SKM-1 treated with dmso at 0.1 percent for 144 hours (cell line): Measurements from ENCODE around the gene FRRS1.

ENCODE experiments used
- DNase-seq: peaks from one replicate; lab custom pipeline; 2025; ENCODE audit not compliant: unreplicated experiment; lab: John Stamatoyannopoulos, UW

FRRS1 gene, protein sequence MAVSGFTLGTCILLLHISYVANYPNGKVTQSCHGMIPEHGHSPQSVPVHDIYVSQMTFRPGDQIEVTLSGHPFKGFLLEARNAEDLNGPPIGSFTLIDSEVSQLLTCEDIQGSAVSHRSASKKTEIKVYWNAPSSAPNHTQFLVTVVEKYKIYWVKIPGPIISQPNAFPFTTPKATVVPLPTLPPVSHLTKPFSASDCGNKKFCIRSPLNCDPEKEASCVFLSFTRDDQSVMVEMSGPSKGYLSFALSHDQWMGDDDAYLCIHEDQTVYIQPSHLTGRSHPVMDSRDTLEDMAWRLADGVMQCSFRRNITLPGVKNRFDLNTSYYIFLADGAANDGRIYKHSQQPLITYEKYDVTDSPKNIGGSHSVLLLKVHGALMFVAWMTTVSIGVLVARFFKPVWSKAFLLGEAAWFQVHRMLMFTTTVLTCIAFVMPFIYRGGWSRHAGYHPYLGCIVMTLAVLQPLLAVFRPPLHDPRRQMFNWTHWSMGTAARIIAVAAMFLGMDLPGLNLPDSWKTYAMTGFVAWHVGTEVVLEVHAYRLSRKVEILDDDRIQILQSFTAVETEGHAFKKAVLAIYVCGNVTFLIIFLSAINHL

GRCh38 chr1:99766378-99766800 is at the start of gene FRRS1:
Gene FRRS1 (minus strand): TSS chr1:99766635. CDS start chr1:99748768, 17,867 bp downstream.
- DNase-seq, result peak; percentile 81

DNA sequence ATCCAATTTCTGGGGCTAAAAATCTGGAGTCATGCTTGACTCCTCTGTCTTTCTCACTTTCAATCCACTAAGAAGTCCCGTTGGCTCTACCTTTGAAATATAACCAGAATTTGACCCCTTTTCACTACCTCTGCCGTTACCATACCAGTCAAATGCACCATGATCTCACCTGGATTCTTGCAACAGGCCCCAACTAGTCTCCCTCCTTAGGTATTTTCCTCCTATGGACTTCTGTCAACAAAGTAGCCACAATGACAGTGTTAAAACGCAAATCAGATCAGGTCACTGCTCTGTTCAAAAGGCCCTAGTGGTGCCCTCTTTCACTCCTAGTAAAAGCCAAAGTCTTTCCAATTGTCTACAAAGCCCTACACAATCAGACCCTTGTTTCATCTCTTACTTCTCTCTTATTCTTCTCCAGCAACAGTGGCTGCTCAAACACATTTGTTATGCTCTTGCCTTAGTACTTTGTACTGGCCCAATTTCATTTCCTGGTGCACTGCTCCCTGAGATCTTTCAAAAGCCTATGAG is 48.0 kb upstream of the FRRS1 start:
- DNase-seq, result no peak

DNA sequence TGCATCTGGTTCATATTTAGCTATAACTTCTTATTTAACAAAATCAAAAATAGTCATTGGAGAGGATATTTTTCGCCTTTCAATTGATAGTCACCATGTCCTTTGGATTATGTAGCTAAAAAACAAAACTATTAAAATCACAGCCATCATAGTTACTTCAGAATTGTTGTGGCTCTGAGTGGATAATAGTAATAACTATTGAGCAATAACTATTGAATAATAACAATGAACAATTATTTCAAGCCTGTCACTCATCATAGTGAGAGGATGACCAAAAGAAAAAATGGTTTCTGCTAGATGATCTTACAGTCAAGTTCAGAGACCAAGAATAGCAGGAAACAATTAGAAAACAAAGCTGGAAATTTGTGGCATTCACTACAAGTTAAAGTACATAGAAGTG is 45.3 kb upstream of the FRRS1 start:
- no peak for DNase-seq

- no peak for DNase-seq
These were observed 44.6 kb upstream of the FRRS1 start for GRCh38 chr1:99811075-99811474.

DNA sequence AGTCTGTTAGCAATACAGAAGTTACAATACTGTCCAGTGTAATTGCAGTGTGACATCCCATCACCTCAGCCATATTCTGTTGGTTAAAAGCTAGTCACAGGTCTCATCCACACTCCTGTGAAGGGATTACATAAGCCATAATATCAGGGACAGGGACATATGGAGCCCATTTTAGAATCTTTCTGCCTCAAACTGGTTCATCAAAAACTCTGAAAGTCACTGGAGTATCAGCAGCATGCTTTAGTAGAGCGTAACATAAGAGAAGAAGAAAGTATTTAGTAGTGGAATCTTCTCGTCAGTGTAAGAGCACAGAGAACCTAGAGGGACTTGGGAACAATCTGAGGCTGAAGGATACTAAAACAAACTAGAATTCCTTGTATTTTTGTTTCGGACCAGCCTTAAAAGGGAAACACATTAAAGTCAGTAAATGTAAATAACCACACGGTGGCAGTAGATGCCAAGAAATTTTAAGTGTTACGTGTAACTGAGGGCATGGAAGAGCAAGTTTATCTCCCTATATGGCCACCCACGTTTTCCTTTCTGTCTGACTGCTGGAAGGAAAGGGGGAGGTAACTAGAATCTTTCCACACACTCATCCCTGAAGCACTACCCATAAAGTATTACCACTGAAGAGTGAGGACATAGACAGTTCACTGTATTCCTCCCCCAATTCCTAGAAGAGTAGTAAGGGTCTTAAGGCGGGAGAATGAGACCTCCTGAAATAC is 42.1 kb upstream of the FRRS1 start:
- DNase-seq, result peak; percentile 72

GRCh38 chr1:99806882-99807281 is 40.4 kb upstream of the FRRS1 start:
- DNase-seq, result no peak

- DNase-seq, result no peak
These were observed 35.1 kb upstream of the FRRS1 start for GRCh38 chr1:99801584-99801983.

- peak; percentile 66 for DNase-seq
These were observed 27.4 kb upstream of the FRRS1 start for GRCh38 chr1:99793861-99794260.

GRCh38 chr1:99789715-99790114 is 23.3 kb upstream of the FRRS1 start:
- no peak for DNase-seq

GRCh38 chr1:99788896-99789295 is 22.5 kb upstream of the FRRS1 start:
- no peak for DNase-seq

DNA sequence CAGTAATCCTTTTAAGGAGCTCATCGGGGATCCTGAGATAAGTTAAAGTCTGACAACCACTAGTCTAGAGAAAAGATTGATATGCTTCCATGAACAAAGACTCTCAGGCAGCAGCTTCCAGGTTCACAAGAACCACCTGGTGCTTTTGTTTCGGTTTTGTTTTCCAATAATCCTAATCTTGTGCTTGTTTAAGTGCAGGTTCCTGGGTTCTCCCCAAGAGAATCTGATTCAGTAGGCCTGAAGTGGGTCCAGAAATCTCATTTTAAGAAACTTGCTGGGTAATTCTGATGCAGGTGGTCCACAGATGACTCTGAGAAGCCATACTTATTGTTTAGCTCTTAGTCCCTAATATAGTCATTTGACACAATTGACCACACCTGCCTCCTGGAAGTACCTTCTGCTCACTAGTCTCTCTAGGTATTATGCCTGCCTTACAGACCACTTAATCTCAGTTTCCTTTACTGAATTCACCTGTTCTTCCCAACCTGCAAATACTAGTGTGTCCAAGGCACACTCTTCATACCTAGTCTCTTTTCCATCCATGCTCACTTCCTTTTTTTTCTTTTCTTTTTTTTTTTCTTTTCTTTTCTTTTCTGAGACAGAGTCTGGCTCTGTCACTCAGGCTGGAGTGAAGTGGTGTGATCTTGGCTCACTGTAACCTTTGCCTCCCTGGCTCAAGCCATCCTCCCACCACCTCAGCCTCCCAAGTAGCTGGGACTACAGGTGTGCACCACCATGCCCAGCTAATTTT is 20.5 kb upstream of the FRRS1 start:
- DNase-seq, result no peak

DNA sequence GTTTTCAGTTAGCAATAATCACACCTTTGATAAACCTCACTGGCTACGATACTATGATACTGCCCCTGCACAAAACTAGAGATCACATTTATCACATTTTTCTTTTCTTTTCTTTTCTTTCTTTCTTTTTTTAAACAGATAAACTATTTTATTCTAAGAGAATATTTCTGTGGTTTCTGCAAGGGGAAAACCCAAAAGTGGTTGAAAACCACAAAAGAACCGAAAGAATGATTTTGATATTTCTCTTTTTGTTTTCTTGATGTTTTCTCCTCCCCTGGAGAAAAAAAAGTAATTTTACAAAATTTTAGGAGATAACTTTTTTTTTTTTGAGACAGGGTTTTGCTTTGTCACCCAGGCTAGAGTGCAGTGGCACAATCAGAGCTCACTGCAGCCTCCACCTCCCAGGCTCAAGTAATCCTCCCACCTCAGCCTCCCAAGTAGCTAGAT is 18.4 kb upstream of the FRRS1 start:
- no peak for DNase-seq

GRCh38 chr1:99784143-99784542 is 17.7 kb upstream of the FRRS1 start:
- no peak for DNase-seq

- DNase-seq, result no peak
These were observed 16.5 kb upstream of the FRRS1 start for GRCh38 chr1:99782920-99783319.

DNA sequence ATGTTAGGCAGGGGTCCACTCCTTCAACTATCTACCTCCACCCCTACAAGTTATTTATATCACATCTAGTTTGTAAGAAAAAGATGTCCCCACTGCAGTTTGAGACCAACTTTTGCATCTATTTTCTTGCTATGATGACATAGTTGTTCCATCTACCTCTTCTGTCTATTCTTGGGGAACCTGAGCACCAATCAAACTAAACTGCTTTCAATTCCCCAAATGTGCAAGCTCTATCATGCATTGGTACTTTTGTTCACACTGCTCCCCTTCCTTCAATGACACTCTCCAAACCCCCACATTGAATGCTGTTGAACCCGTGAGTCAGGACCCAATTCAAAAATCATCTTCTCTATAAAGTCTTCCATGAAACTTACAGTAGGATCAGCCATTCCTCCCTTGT is 16.0 kb upstream of the FRRS1 start:
- DNase-seq, result no peak

DNA sequence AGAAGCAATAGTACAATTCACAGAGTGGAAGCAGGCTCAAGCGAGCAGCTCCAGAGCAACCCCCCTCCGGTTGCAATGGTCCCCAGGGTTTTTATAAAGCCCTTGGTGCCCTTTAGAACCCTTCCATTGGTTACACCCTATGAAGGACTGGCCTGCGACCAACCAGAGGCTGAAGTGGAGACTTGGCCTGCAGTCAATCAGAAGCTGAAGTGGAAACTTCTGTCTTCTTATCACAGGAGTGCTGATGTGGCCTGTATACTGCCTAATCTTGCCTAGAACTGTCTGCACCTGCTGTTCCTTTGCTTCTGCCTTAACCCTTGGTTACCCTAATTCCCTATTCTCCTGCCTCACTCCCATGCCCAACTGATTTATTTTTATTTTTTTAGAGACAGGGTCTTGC is 15.4 kb upstream of the FRRS1 start:
- DNase-seq, result no peak

DNA sequence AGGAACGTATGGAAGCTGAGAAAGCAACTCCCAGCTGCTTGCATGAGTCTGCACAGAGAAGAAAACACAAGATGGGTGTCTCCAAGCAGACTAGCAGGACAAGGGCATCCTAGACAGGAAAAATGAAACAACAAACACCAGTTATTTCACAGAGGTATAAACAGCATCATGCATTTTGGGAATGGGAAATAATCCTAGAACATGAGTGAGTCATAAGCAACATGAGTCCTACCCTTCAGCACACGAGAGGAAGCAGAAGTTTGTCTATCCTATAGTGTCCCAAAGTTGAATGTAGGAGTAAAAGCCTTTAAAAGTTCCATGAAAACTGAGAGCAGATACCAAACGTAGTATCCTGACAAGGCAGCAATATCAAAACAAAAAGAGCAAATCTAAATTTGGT is 11.3 kb upstream of the FRRS1 start:
- DNase-seq, result no peak

DNA sequence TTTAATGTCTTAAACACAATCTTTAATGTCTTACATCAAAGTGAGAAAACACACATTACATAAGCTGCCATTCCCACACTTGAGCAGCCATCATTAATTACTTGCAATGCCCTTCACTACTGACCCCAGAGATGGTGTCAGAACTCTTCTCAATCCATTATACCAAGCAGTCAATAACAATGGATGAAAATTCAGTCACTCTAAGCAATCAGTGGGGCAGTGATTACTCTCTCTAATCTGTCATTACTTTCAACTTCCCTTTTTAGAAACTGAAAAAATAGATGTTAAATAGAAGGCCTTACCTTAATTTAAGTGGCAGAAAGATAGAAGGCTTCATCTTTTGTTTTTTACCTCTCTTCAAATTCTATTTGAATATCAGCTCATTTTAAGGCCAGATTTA is 9.7 kb upstream of the FRRS1 start:
- no peak for DNase-seq

DNA sequence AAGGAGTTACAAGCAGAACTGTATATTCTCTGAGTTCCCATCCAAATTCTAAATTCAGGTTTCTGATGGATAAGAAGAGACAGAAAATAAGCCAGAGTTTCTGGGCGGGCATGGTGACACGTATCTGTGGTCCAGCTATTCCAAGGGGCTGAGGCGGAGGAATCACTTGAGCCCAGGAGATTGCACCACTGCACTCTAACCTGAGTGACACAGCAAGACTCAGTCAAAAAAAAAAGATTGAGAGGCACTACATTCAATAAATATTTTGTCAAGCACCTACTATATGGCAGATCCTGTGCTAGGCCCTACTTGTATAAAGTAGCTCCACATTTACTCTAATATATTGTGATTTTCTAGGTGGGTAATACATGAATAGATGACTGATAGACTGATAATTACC is 6.4 kb upstream of the FRRS1 start:
- no peak for DNase-seq

- no peak for DNase-seq
These were observed 5.1 kb upstream of the FRRS1 start for GRCh38 chr1:99771513-99771918.
